HepG2 (cell line): Measurements from ENCODE around the gene KLHL21. TPM values are rescaled to one million over a fixed set of nuclear protein-coding genes. Genes with fewer than 3 reads are reported as not detected.
A peak's percentile ranks its signal among the peaks of the same experiment; 100 is the strongest.

Experiments
- ATRX ChIP-seq: sonication (generic); formaldehyde crosslinking; IDR thresholded peaks from 2 replicates; pipeline ENCODE4 v1.4.0; 2020; ENCODE audit warnings: missing genetic modification reagents, borderline replicate concordance
- BORCS8-MEF2B ChIP-seq: sonication (generic); formaldehyde crosslinking; IDR thresholded peaks from 2 replicates; pipeline ENCODE4 v1.8.0; 2022; ENCODE audit warnings: mild to moderate bottlenecking, missing genetic modification reagents
- FUBP1 ChIP-seq: sonication (generic); formaldehyde crosslinking; IDR thresholded peaks from 2 replicates; pipeline ENCODE4 v1.5.1; 2020; ENCODE audit warnings: missing genetic modification reagents, mild to moderate bottlenecking, borderline replicate concordance
- GATAD1 ChIP-seq: IDR thresholded peaks from 2 replicates; pipeline ENCODE4 v1.6.1; 2016; ENCODE audit warnings: missing genetic modification reagents, missing compliant biosample characterization
- HNRNPK ChIP-seq: fragments of 200-400 bp; formaldehyde crosslinking; IDR thresholded peaks from 2 replicates; pipeline ENCODE4 v1.6.1; 2018; ENCODE audit warnings: low read length, low read depth, moderate library complexity, mild to moderate bottlenecking; ENCODE audit not compliant: poor library complexity, severe bottlenecking
- ISX ChIP-seq: sonication (generic); formaldehyde crosslinking; conservative IDR thresholded peaks from 2 replicates; pipeline ENCODE4 v1.5.0; 2020; ENCODE audit warnings: missing genetic modification reagents
- KLF13 ChIP-seq: sonication (generic); formaldehyde crosslinking; IDR thresholded peaks from 2 replicates; pipeline ENCODE4 v1.4.0; 2020; ENCODE audit warnings: mild to moderate bottlenecking, missing genetic modification reagents
- LRRFIP1 ChIP-seq: sonication (generic); formaldehyde crosslinking; conservative IDR thresholded peaks from 2 replicates; pipeline ENCODE4 v1.4.0; 2020; ENCODE audit warnings: missing genetic modification reagents
- RBFOX2 ChIP-seq: fragments of 200-400 bp; formaldehyde crosslinking; IDR thresholded peaks from 2 replicates; pipeline ENCODE4 v1.6.1; 2017; ENCODE audit warnings: low read depth, mild to moderate bottlenecking, low read length
- SNAPC5 ChIP-seq: sonication (generic); formaldehyde crosslinking; IDR thresholded peaks from 2 replicates; pipeline ENCODE4 v1.8.1; 2023; ENCODE audit warnings: mild to moderate bottlenecking, missing genetic modification reagents, borderline replicate concordance
- SP2 ChIP-seq: sonication (generic); formaldehyde crosslinking; IDR thresholded peaks from 2 replicates; pipeline ENCODE4 v1.5.1; 2020; ENCODE audit warnings: mild to moderate bottlenecking, missing genetic modification reagents
- TBP ChIP-seq: sonication (generic); formaldehyde crosslinking; IDR thresholded peaks from 2 replicates; pipeline ENCODE4 v1.5.0; 2020; ENCODE audit warnings: missing genetic modification reagents
- ZBTB21 ChIP-seq: sonication (generic); formaldehyde crosslinking; IDR thresholded peaks from 2 replicates; pipeline ENCODE4 v1.4.0; 2020; ENCODE audit warnings: missing genetic modification reagents
- ZNF12 ChIP-seq: sonication (generic); formaldehyde crosslinking; IDR thresholded peaks from 2 replicates; pipeline ENCODE4 v1.5.0; 2020; ENCODE audit warnings: missing genetic modification reagents
- ZNF253 ChIP-seq: sonication (generic); formaldehyde crosslinking; IDR thresholded peaks from 2 replicates; pipeline ENCODE4 v1.8.0; 2022; ENCODE audit warnings: mild to moderate bottlenecking, missing genetic modification reagents, borderline replicate concordance
- ZNF441 ChIP-seq: sonication (generic); formaldehyde crosslinking; IDR thresholded peaks from 2 replicates; pipeline ENCODE4 v1.7.0; 2021; ENCODE audit warnings: missing genetic modification reagents, borderline replicate concordance
- ZNF776 ChIP-seq: sonication (generic); formaldehyde crosslinking; IDR thresholded peaks from 2 replicates; pipeline ENCODE4 v1.4.0; 2020; ENCODE audit warnings: mild to moderate bottlenecking, missing genetic modification reagents
- ZNF883 ChIP-seq: sonication (generic); formaldehyde crosslinking; IDR thresholded peaks from 2 replicates; pipeline ENCODE4 v1.5.1; 2020; ENCODE audit warnings: mild to moderate bottlenecking, missing genetic modification reagents; ENCODE audit errors: not compliant biosample characterization
- polyA plus RNA-seq, 8 experiments: library from polyadenylated mRNA; depleted of rRNA in 3 of 8; stranded (reverse) in 7 of 8; unstranded in 1 of 8; fragments of >200 nt; fragmentation: Illumina TruSeq in 4 of 8; extraction: Trizol in 4 of 8; gene quantifications; 2 replicates each; pipeline versions ENCODE4 v1.2.1 to v1.2.3, GENCODE V29; 2011 to 2016; ENCODE audit warnings: low read depth in 4 of 8, missing spikeins in 1 of 8, mixed read lengths in 1 of 8; ENCODE audit not compliant: insufficient read depth in 1 of 8
- total RNA-seq, 5 experiments: library from RNA; depleted of rRNA; stranded (reverse); fragments of >200 nt; fragmentation: Illumina TruSeq; extraction: Trizol; gene quantifications; 2 replicates each; pipeline ENCODE4 v1.2.3, GENCODE V29; 2016; ENCODE audit warnings: low read depth in 1 of 5
- TF ChIP-seq, protein P1 (sequence below): sonication (generic); formaldehyde crosslinking; IDR thresholded peaks from 2 replicates; pipeline ENCODE4 v1.8.1; 2023; ENCODE audit warnings: missing genetic modification reagents, inconsistent platforms, borderline replicate concordance
- TF ChIP-seq, protein P2 (sequence below): IDR thresholded peaks from 2 replicates; pipeline ENCODE4 v1.6.1; 2016; ENCODE audit warnings: missing genetic modification reagents, missing compliant biosample characterization
- TF ChIP-seq, protein P3 (sequence below): sonication (generic); formaldehyde crosslinking; IDR thresholded peaks from 2 replicates; pipeline ENCODE4 v1.5.0; 2020; ENCODE audit warnings: missing genetic modification reagents, mild to moderate bottlenecking, borderline replicate concordance
- TF ChIP-seq, protein P4 (sequence below): sonication (generic); formaldehyde crosslinking; IDR thresholded peaks from 2 replicates; pipeline ENCODE4 v1.8.0; 2022; ENCODE audit warnings: mild to moderate bottlenecking, missing genetic modification reagents, moderate library complexity

KLHL21 gene
- total and polyA plus RNA-seq, 2 of the 13 experiments (the other 11 are each of a cell fraction or from before 2014, with no cell fraction given): 14.8 to 25.0 TPM

DNA sequence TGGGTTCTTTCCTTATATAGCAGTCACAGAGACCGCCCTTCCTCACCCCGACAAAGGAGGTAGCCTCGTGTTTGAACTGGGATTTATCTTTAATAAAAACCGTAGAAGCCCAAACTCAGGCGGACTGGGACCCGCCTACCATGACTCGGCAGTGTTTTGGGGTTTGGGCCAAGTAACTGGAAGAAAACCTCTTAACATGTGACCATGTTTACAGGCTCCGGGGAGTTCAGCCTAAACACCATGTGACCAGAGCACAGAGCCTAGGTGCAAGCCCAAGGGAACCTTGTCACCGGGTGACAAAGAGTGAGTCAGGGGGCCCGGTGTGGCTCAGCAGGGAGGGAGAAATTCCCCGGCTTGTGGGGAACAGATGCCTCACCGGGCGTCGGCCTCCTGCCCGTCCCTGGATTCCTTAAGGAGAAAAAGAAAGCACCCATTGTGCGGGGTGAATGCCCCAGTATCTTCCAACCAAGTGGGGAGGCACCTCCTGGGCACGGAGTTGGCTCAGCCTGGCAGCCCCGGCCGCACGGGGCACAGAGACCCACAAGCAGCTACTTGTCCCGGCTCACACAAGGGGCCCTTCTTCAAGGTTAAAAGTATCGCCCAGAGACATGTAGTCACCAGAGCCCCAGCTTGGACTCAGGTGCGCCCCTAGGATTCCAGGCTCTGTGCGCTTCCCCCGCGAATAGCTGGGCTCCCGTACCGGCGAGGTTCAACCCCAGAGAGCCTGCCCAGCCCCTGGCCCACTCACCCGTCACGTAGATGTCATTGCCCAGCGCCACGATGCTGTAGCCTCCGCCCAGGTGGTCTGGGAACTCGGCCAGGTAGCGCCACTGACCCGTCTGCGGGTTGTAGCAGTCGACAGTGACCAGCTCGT, 1.4 kb downstream of the KLHL21 start (continued):
- TF ChIP-seq, protein P1, sequence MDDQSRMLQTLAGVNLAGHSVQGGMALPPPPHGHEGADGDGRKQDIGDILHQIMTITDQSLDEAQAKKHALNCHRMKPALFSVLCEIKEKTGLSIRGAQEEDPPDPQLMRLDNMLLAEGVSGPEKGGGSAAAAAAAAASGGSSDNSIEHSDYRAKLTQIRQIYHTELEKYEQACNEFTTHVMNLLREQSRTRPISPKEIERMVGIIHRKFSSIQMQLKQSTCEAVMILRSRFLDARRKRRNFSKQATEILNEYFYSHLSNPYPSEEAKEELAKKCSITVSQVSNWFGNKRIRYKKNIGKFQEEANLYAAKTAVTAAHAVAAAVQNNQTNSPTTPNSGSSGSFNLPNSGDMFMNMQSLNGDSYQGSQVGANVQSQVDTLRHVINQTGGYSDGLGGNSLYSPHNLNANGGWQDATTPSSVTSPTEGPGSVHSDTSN (CRISPR knock-in tag): no peak
- peak; percentile 59; the same call in 1 of the 2 replicates for TF ChIP-seq GATAD1 (CRISPR knock-in tag)
- TF ChIP-seq RBFOX2: no peak; the same call in 1 of the 2 replicates
- no peak for TF ChIP-seq ZNF883 (CRISPR knock-in tag)
- TF ChIP-seq TBP (CRISPR knock-in tag): no peak
- TF ChIP-seq, protein P2, sequence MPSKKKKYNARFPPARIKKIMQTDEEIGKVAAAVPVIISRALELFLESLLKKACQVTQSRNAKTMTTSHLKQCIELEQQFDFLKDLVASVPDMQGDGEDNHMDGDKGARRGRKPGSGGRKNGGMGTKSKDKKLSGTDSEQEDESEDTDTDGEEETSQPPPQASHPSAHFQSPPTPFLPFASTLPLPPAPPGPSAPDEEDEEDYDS (CRISPR knock-in tag): peak; percentile 77; the same call in 1 of the 2 replicates
- no peak for TF ChIP-seq ZBTB21 (CRISPR knock-in tag)
- no peak for TF ChIP-seq ZNF441 (CRISPR knock-in tag)
- no peak for TF ChIP-seq ISX (CRISPR knock-in tag)
- TF ChIP-seq, protein P3, sequence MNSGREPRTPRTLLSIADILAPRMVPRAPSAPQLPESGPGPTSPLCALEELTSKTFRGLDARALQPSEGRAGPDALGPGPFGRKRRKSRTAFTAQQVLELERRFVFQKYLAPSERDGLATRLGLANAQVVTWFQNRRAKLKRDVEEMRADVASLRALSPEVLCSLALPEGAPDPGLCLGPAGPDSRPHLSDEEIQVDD: no peak; the same call in 1 of the 2 replicates
- TF ChIP-seq KLF13 (CRISPR knock-in tag): no peak
- no peak for TF ChIP-seq SP2 (CRISPR knock-in tag)
- no peak for TF ChIP-seq ZNF253 (CRISPR knock-in tag)
- TF ChIP-seq ZNF12 (CRISPR knock-in tag): no peak
- no peak for TF ChIP-seq SNAPC5 (CRISPR knock-in tag)
- no peak for TF ChIP-seq ZNF776 (CRISPR knock-in tag)
- no peak for TF ChIP-seq BORCS8-MEF2B
- no peak for TF ChIP-seq FUBP1 (CRISPR knock-in tag)
- no peak for TF ChIP-seq LRRFIP1 (CRISPR knock-in tag)
- TF ChIP-seq HNRNPK: no peak
- no peak for TF ChIP-seq ATRX (CRISPR knock-in tag)
- TF ChIP-seq, protein P4, sequence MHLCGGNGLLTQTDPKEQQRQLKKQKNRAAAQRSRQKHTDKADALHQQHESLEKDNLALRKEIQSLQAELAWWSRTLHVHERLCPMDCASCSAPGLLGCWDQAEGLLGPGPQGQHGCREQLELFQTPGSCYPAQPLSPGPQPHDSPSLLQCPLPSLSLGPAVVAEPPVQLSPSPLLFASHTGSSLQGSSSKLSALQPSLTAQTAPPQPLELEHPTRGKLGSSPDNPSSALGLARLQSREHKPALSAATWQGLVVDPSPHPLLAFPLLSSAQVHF (CRISPR knock-in tag): 0 out of 2 replicates have a peak, but pooled peaks have one; percentile 29
